ENCODE measurements around the gene FRMD8. TPM values are rescaled to one million over a fixed set of nuclear protein-coding genes. Genes with fewer than 3 reads are reported as not detected.

FRMD8 gene
- total RNA-seq, 1 donor from 2014 or later: 14.4 TPM

DNA sequence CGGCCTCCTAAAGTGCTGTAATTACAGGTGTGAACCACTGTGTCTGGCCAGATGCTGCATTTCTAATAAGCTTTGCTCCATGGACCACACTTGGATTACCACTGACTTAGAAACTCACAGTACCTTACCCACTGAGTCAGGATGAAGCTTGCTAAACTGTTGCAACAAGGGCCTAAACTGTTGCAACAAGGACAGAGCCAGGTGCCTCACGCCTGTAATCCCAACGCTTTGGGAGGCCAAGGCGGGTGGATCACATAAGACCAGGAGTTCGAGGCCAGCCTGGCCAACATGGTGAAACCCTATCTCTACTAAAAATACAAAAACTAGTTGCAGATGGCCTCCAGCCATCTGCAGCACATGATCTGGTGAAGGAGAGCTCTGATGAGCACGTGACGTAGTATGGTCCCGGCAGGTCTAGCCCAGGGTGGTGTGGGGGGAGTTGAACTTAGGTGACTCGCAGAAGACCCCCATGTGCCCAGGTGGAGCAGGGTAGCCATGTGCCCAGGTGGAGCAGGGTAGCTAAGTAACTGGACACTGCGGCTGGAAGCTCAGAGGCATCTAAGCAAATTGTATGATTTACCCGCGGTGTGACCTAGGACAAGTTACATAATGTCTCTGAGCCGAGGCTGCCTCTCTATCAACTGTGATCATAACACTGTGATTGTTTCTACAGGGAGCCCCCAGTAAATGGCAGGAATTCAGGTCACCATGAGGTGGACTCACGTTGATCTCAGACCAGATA lies 12.4 kb upstream of the FRMD8 start:
- intact Hi-C loops (cut with DNase I): no loop called here
- no peak for DNase-seq (ENCODE audit: low spot score)

DNA sequence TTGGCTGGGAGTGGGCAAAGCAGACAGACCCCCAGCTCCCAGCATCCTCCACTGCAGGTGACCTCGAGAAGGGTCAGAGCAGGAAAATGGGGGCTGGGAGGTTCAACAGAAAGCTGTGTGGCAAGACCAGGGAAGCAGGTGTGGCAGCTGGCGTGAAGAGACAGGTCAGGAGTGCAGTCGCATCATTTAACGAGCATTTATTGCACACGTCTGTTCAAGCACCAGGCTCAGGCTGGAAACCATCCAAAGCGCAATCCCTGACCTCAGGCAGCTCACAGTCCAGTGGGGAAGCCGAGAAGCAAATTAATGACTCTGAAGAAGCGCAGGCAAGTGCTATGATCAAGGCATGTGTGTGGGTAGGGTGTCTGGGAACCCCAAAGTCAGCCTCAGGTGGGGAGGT lies 11.4 kb upstream of the FRMD8 start:
- DNase-seq (ENCODE audit: low spot score): no peak
- intact Hi-C loops (cut with DNase I): no loop called here

DNA sequence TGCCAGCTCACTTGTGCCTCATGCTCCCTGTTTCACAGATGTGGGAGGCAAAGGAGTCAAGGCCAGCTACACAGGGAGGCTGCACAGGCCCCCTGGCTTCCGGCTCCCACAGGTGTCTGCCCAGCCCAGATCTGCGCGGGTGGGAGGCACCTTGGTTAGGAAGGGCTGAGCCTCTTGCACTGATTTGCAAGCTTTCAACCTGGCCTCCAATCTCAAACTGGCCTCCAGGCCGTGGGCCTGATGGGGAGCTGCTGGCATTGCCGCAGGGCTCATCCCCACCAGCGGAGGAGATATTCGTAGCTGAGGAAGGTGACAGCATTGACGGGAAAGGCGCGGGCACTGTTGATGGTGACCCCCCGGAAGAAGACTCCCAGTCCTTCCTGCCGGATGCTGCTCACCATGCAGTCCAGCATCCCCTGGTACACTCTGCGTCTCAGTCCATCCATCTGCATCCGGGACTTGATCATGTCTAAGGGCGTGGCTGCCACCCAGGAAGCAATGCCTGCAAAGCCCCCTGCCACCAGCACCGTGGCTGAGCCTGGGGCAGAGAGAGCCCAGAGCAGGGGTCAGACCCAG lies 10.2 kb upstream of the FRMD8 start:
- no peak for DNase-seq (ENCODE audit: low spot score)
- intact Hi-C loops (cut with DNase I): no loop called here

DNA sequence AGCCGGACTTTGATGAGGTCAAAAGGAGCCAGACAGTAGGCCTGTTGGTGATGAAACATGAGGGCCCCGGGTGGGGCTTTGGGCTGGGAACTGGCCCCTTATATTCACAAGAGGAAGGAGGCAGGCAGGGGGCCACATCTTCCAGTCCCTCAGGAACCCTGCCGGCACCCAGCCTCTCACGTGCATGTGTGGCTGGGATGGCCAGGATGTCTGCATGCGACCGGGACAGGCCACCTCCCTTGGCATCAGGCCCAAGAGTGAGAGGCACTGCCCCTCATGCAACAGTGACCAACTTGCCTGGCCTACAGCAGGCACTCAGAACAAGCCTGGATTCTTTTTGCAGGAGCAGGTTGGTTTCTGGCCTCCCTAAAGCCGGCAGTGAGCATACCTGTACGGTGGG lies 9.4 kb upstream of the FRMD8 start:
- intact Hi-C loops (cut with DNase I): no loop called here
- DNase-seq (ENCODE audit: low spot score): no peak

DNA sequence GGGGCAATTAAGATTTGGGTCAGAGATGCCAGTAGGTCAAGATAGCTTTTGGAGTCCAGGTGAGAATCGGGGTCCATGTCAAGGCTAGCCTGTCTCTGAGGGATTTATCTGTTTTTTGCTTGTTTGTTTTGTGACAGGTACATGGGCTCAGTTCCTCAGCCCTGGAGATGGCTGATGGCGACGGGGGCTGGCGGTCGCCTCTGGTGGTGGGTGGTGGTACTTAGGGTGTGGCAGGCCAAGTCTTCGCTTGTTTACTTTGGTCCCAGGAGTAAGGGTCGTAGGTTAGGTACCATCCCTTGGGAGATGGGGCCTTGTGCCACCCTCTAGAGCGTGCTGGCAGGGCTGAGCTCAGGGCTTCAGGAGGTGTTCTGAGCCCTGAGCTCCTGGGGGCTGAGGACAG lies 8.7 kb upstream of the FRMD8 start:
- intact Hi-C loops (cut with DNase I): no loop called here

DNA sequence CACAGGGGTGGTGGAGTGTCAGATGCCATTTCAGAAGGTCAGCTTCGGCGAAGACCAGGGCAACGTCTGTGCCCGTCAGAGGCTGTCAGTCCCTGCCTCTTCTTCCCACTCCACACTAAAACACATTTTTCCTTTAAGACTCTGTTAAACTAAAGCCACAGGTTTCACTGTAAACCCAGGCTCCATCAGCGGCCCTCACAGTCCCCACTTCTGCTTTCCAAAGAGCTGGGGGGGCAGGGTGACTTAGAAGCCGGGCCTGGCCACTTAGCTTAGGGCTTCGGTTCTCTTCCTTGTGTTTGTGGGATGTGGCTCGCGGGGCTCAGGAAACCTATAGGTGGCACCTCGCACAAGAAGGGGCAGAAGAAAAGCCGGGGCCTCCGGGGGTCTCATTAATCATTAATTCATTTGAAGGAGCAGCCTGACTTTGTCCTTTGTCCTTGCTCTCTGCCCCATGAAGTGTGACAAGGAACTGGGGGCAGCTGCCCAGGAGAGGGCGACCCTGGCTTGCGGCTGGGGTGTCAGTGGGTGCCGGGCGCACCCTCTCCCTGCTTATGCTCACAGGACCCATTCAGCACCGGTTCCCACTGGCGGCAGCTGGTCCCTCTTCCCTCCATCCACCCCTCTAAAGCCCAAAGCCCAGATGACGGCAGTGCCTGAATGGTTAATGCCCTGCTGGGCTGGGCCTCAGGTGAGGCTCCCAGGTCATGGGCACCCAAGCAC lies 8.1 kb upstream of the FRMD8 start:
- no peak for DNase-seq (ENCODE audit: low spot score)
- intact Hi-C loops (cut with DNase I): no loop called here

More for the DNA sequence above, 8.7 kb upstream of the FRMD8 start:
- DNase-seq (ENCODE audit: low spot score): no peak

DNA sequence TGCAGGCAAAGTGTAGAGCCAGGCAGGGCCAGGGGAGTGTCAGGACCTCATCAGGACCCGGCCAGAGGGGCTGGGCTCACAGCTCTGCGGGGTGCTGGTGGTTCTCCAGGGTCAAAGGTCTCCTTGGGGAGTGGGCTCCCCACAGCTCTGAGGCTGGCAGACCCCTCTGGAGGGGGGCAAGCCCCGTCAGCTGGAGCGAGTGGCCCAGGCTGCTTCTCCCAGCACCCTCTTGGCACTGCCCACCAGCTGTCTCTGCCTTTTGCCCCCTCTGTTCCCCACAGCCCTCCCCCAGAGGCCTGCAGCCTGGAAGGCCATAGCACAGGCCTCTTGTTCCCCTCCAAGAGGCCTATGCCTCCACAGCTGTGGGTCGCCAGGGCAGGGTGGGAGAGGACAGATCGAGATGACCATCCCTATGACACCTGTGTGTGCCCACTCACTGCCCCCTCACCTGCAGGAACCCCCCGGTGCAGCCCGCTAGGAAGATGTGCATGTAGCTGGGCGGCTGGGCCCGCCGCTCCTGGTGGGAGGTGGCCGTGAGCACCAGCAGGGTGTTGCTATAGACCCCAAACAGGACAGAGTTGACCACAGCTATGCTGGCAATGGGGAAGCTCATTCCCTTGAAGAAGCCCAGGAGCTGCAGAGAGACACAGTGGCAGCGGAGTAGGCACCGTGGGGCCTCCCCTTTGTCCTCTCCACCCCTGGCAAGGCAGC lies 7.4 kb upstream of the FRMD8 start:
- intact Hi-C loops (cut with DNase I): no loop called here
- DNase-seq (ENCODE audit: low spot score): no peak

DNA sequence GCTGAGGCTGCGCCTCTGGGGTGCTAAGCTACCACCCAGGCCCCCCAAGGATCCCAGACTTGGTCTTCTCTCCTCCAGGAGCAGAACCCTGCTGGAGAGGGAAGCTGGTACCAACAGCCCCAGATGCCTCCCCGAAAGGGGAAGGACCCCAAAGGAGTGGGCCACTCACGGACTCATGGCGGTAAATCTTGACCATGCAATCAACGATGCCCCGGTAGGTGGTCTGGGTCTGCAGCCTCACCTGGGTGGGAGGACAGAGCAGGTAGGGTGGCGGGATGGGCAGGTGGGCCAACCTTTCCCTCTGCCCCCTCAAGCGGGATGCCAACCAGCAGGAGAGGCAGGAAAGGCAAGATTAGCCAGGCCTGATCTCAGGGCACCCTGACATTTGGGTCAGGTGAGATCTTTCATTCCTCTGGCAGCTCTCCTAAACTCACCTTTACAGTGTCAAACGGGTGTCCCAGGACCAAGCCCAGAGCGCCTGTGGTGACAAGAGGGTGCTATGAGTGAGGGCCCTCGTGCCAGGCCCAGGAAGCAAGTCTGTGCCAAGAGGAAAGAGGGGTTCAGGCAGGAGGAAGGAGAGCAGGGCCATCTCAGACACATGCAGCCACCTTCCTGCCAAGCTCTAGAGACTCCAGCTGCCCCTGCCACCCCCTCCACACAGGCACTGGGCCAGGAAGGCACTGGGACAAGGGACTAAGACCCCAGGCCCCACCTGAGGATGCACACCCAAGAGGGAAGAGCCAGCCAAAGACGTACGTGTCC lies 6.6 kb upstream of the FRMD8 start:
- intact Hi-C loops (cut with DNase I): loop anchor here (5.0 kb wide), 1 partner anchor 132 kb away; no protein-coding TSS in a partner anchor
- DNase-seq (ENCODE audit: low spot score): no peak

DNA sequence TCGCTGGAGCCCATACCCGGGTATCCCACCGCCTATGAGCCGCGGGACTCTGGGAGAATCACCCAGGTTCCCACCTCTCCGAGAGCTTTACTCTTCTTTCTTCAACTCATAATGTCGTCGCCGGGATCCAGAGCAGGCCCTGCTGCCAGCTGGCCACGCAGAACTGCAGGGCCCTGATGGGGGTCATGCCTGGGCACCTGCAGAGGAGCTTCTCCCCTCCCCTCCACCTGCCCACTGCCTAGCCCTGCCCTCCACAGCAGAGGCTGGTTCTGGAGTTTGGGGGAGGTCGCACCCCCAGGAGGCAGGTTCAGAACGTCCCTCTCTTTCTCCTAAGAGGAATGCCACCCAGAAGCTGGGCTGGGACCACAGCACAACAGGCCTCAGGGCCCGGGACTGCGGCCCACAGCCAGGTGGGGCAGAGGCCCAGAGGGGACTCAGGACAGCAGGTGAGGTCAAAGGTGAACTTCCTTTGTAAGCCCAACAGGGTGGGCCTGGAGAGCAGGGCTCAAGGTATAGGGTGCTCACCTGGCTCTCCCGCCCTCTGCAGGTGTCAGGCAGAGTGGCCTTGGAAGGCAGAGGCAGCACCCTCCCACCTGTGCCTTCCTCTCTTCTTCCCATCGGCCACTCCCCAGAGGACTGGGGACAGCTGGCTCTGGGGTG lies 5.8 kb upstream of the FRMD8 start:
- DNase-seq (ENCODE audit: low spot score): no peak
- intact Hi-C loops (cut with DNase I): loop anchor here (5.0 kb wide), 1 partner anchor 132 kb away; no protein-coding TSS in a partner anchor

GRCh38 chr11:65381716-65382032 lies 4.8 kb upstream of the FRMD8 start:
- intact Hi-C loops (cut with DNase I): loop anchor here (2.0 to 5.0 kb wide), 2 partner anchors 35 to 131 kb away; no protein-coding TSS in a partner anchor
- no peak for DNase-seq (ENCODE audit: low spot score)

DNA sequence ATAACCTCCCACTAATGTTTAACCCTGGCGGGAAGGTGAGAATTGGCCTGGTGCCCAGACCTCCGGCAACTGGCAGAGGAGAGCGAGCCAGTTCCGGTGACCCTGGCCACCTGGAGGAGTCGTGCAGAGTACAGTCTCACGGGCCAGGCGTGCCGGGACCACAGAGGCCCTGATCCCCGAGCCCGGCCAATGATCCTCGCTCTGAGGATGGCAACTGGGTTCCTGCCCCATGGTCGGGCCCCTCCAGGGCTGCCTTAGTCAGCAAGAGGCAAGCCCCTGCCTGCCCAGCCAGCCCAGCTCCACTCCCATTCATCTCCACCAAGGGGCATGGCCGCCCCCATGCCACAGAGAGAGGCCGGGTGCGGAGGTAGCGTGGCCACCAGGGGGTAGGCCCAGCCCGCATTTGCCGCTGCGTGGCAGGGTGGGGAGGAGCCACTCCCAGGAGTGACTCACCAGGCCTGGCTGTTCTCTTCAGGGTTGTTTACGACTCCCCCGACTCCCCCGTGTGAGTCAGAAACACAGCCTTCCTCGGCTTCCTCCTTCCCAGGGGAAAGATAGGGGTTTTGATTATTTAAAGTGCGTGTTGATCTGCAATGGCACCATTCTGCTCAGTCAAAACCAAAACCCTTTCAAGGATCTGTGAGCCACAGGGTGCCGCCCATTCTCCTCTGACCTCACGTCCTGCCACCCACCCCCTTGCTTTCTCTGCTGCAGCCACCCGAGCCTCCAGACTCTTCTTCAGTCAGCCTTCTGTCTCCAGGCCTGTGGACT lies 4.2 kb upstream of the FRMD8 start, which contains the start of gene SLC25A45:
Gene SLC25A45 (minus strand): TSS at position 614 of the 771 bp plus-strand sequence. CDS start 695 bp downstream, outside the sequence.
- intact Hi-C loops (cut with DNase I): loop anchor here (2.0 to 5.0 kb wide), 2 partner anchors 35 to 130 kb away; no protein-coding TSS in a partner anchor

DNA sequence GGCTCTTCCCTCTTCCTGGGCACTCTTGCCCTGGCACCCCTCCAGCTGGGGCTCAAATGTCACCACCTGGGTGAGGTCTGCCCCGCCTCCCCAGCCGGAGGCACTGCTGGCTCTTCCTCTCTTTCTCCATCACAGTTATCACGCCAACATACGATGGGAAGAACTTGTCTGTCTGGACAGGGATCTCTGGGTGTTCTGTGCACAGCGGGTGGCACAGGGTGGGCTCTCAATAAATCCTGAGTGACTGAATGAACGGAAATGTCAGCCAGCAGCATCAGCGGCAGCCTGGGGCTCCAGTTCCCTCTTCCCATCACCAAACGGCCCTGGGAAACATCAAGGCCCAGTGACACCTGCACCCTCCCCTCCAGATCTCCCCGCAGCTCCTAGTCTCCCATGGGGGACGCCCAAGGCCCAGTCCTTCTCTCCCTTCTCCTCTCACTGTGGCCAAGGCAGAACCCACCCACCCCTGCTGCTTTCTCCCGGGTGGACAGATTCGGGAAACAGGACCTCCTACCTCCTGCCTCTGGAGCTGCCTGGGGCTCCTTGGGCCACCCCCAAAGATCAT lies 3.6 kb upstream of the FRMD8 start:
- DNase-seq (ENCODE audit: low spot score): no peak
- intact Hi-C loops (cut with DNase I): loop anchor here (2.0 to 5.0 kb wide), 2 partner anchors 34 to 129 kb away; no protein-coding TSS in a partner anchor

More for the DNA sequence above, 4.2 kb upstream of the FRMD8 start, which contains the start of gene SLC25A45:
- DNase-seq (ENCODE audit: low spot score): peak; percentile 97

DNA sequence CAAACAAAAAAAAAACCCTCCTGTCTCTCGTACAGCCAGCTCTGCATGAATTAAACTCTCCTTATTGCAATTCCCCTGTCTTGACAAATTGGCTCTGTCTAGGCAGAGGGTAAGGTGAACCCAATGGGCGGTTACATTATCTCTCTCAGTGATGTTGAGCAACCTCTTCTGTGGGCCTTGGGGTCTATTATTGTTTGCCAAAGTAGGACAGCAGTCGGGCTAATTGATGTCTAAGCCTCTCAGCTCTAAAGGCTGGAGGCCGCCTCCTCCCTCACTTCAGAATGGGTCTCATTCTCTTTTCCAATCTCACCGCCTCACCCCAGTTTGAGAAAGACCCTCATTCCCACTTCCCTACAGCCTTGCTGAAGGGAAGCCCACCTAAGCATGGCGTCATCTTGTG lies 2.7 kb upstream of the FRMD8 start:
- DNase-seq (ENCODE audit: low spot score): no peak
- intact Hi-C loops (cut with DNase I): loop anchor here (2.0 to 5.0 kb wide), 2 partner anchors 33 to 129 kb away; no protein-coding TSS in a partner anchor

GRCh38 chr11:65384301-65384889 lies 2.0 kb upstream of the FRMD8 start:
- no peak for DNase-seq (ENCODE audit: low spot score)
- intact Hi-C loops (cut with DNase I): loop anchor here (5.0 kb wide), 1 partner anchor 128 kb away; no protein-coding TSS in a partner anchor

- no peak for DNase-seq (ENCODE audit: low spot score)
- intact Hi-C loops (cut with DNase I): no loop called here
These were observed 2.3 kb downstream of the FRMD8 start for GRCh38 chr11:65388731-65389130.

GRCh38 chr11:65389294-65389980 lies 3.0 kb downstream of the FRMD8 start:
- no peak for DNase-seq (ENCODE audit: low spot score)
- intact Hi-C loops (cut with DNase I): no loop called here

Data from cardiac septum (tissue), 1 donor.